ENCODE results near the gene SPEN.
A peak's percentile ranks its signal among the peaks of the same experiment; 100 is the strongest.
"Not testable (repeated sequence)": the region's sequence is repeated elsewhere in the genome, so short reads cannot be mapped to it uniquely, and the experiment has no call there.

SPEN gene

DNA sequence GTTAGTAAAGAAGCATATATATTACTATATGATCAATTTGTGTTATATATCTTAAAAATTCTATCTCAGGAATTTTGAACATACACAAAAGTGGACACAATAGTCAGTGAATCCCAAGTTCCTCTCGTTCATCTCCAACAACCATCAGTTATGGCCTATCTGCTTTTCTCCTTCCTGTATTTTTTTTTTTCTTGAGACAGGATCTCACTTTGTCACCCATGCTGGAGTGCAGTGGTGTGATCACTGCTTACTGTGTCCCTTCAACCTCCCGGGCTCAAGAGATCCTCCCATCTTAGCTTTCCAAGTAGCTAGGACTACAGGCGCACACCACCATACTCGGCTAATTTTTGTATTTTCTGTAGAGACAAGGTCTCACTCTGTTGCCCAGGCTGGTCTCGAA, 9.4 kb downstream of the SPEN start:
- DNase-seq, result no peak

- DNase-seq, result no peak
These were observed 10.7 kb downstream of the SPEN start for GRCh38 chr1:15858069-15858670.

DNA sequence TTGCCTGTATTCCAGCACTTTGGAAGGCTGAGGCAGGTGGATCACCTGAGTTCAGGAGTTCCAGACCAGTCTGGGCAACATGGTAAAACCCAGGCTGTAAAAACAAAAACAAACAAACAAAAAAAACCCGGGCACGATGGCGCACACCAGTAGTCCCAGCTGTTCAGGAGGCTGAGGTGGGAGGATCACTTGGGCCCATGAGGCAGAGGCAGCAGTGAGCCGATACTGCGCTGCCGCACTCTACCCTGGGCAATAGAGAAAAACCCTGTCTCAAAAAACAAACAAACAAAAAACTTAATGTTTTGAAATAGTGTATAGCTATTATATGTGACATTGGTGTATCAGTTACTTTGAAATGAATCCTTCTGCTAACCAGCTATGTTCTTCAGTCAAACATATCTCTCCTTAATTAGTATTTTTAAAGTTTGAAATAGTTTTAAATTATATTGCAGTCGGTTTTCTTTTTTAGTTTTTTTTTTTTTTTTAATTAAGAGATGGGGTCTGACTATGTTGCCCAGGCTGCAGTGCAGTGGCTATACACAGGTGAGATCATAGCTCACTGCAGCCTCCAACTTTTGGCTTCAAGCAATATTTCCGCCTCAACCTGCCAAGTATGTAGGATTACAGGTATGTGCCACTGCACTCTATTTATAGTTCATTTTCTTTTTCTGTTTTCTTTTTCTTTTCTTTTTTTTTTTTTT, 11.3 kb downstream of the SPEN start:
- no peak for DNase-seq

DNA sequence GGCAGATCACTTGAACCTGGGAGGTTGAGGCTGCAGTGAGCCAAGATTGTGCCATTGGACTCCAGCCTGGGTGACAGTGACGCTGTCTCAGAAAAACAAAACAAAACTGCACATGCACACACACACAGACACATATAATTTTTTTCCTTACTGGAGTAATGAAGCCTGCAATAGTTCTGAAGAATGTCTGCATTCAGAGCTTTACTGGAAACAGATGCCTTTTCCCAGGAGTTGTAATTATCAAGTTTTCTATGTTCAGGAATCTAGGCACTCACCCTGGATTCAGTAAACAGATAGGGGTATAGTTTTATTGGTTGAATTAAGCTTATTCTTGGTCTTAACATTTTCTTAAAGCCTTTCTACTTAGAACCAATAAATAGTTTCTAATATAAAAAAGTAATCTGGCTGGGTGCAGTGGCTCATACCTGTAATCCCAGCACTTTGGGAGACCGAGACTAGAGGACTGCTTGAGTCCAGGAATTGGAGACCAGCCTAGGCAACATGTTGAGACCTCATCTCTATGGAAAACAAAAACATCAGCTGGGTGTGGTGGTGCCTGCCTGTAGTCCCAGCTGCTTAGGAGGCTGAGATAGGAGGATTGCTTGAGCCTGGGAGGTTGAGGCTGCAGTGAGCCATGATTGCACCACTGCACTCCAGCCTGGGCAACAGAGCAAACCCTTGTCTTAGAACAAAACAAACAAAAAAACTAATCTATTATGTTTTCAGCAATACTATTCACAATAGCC, 15.8 kb downstream of the SPEN start:
- DNase-seq, result no peak

- no peak for DNase-seq
These were observed 19.3 kb downstream of the SPEN start for GRCh38 chr1:15866721-15867201.

DNA sequence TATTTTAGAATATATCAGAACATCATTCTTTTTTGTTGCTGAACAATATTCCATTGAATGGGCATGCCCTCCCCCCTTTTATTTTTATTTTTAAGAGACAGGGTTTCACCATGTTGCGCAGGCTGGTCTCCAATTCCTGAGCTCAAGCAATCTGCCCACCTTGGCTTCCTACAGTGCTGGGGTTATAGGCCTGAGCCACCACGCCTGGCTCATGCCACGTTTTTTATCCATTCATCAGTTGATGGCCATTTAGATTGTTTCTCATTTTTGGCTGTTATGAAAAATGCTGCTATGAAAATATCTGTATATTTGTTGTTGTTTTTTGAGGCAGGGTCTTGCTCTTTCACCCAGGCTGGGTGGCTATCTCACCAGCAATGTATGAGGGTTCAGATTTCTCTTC, 19.8 kb downstream of the SPEN start:
- no peak for DNase-seq

DNA sequence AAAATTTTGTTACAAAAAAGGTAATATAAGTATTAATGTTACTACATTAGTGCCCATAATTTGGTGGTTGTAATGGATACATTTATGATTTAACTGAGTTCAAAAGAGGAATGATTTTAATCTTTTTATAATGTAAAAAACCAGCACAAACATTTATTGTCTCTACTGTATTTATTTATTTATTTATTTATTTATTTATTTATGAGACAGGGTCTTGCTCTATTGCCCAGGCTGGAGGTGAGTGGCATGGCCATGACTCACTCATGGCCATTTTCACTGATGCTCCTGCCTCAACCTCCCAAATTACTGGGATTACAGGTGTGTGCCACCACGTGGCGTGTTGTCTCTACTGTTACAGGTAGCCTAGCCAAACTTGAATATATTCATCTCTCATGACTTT, 21.9 kb downstream of the SPEN start:
- no peak for DNase-seq

GRCh38 chr1:15870421-15870820, 22.9 kb downstream of the SPEN start:
- no peak for DNase-seq

DNA sequence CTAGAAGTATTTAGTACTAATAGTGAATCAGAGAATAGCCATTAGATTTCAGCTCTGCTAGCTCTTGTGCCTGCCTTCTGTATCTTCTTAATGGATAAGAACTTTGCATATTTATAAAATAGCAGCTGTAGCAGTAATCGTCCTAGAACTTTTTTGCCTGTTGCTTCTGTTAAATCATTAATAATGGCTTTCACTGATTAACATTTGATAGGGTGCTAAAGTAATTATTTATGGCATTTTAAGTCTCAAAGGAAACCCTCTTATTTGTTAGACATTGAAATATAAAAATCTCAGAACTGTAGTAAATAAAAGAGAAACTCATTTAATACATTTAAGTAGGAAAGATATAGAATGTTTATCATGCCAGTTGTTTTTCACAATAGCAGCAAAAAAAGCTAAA, 27.0 kb downstream of the SPEN start:
- DNase-seq, result no peak

- DNase-seq, result no peak
These were observed 29.0 kb downstream of the SPEN start for GRCh38 chr1:15876357-15877055.

- no peak for DNase-seq
These were observed 34.5 kb downstream of the SPEN start for GRCh38 chr1:15881961-15882360.

GRCh38 chr1:15882665-15883064, 35.2 kb downstream of the SPEN start:
- DNase-seq, result no peak

- no peak for DNase-seq
These were observed 35.8 kb downstream of the SPEN start for GRCh38 chr1:15883326-15883725.

DNA sequence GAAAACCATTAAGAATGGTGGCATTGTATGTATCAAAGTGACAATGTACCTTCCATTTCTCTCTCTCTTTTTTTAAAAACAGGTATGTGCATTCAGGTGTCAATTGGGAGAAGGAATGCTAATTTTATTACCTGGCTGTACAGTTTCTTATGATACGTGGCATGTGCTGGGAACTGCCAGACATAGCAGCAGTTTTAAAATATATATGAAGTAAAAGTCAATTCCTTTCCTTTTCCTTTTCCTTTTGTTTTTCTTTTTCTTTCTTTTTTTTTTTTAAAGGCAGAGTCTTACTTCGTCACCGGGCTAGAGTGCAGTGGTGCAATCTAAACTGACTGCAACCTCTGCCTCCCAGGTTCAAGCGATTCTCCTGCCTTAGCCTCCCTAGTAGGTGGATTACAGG, 37.0 kb downstream of the SPEN start:
- DNase-seq, result no peak

DNA sequence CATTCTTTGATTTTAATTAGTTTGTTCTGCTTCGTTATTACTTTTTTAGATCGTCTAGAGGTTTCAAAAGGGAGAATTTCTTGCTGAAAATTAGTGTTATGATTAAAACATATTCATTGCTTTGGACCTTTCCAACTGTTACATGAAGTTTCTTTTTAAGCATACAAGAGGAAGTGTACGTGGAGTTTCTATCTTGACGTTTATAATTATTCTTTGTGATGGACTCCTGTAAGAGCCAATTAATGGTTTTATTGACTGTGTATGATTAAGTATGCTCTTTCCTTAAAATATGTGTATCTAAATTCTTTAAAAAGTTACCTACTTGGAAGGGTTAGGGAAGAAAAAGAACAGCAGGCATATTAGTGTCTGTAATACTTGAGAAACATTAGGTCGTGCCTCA, 37.8 kb downstream of the SPEN start:
- DNase-seq, result no peak

DNA sequence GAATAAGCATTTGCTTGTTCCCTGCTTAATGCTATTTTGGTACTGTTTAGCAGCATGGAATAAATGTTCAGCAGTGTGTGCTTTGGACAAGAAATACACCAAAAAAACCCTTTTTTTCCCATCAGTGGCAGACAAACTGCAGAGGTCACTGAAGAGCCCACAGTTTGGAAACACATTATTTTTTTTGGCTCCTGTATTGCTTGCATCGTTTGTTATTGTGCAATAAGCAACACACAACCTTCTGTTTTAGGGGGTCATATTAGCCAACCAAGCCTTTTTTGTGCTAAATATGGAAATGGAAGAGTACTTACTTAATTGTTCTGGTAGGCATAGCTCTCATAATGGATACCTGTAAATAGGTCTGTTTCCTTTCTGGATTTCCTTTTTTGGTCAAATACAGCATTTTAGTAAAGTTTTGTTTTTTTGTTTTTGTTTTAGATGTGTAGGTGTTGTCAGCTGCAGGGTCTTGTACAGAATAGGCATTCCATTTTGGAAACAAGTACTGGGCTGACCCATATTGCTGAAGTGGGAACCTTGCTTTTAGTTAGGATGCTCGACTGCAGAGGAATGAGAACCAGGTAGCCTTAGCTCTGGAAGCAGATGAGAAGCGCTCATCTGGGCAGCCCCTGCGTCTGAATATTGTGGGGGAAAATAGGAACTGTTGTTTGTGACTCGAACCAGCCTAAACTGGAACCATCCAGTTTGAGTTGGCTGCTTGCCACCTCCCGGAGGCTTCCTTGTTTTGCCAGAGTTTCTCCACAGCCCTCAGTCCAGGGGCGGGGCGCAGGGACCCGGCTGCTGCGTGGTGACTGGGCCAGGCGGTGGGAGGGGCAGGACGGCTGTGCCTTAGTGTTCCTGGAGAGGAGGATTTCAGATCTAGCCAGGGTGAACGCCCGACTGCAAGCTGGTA, 38.4 kb downstream of the SPEN start:
- DNase-seq, result peak; percentile 91

GRCh38 chr1:15886611-15887167, 39.2 kb downstream of the SPEN start:
- DNase-seq, result no peak

DNA sequence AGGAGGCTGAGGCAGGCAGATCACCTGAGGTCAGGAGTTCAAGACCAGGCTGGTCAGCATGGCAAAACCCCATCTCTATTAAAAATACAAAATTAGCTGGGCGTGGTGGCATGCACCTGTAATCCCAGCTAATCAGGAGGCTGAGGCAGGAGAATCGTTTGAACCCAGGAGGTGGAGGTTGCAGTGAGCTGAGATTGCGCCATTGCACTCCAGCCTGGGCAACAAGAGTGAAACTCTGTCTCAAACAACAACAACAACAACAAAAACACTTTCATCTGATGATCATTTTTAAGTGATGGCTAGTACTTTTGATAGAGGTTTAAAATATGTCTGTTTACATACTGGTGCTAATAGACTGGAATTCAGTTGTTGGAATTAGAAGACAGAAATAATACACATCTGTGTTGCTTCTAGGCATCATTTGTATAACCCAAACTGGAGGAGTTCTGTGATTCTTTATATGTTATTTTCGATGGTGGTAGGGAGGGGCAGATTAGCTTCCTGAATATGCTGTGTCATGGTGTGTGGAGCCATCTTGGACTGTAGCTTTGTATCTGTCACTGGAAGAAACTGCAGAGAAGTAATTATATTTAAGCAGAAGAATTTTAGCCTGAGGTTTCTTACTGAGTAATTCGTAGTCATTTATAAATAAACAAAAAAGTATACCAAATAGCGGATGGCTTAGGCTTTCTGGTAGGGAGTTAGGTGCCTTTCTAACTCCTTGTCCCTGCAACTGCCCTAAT, 45.5 kb downstream of the SPEN start:
- DNase-seq, result not testable (repeated sequence)

DNA sequence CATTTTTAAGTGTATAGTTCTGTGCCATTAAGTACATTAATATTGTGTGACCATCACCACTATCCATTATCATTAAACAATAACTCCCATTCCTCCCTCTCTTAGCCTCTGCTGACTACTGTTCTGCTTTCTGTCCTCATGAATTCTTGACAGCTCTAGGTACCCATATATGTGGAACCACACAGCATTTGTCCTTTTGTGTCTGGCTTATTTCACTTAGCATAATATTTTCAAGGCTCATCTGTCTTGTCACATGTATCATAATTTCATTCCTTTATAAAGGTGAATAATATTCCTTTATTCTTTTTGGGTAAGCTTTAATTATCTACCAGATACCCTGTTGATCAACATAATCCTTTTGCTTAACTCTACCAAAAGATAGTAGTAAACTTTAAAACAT, 47.7 kb downstream of the SPEN start:
- no peak for DNase-seq

DNA sequence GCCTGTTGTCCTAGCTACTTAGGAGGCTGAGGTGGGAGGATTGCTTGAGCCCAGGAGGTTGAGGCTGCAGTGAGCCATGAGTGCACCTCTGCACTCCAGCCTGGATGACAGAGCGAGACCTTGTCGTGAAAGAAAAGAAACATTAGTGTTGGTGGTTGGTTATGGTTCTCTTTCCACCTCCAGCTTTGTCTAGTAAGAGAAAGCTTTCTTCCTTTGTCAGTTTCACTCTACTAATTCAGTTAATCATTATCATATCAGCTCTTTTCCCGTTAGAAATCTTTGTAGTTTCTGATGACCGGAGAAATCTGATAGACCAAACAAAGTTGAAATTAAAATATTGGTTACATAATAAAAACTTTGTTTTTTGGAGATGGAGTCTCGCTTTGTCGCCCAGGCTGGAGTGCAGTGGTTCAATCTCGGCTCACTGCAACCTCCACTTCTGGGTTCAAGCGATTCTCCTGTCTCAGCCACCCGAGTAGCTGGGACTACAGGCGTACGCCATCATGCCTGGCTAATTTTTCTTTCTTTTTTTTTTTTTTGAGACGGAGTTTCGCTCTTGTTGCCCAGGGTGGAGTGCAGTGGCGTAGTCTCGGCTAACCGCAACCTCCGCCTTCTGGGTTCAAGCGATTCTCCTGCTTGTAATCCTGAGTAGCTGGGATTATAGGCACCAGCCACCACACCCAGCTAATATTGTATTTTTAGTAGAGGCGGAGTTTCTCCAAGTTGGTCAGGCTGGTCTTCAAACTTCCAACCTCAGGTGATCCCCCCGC, 49.5 kb downstream of the SPEN start:
- DNase-seq, result not testable (repeated sequence)

Data from retina (tissue), 1 donor.